HG03565 (cell line): ENCODE results near the gene ZNF451.
"Not testable (repeated sequence)": the region's sequence is repeated elsewhere in the genome, so short reads cannot be mapped to it uniquely, and the experiment has no call there.

Experiments
- ATAC-seq: cut with Tn5 transposase; IDR thresholded peaks from one replicate; pipeline ENCODE4 v1.9.1; 2021; ENCODE audit warnings: mild to moderate bottlenecking, moderate library complexity; ENCODE audit not compliant: unreplicated experiment

Gene ZNF451

GRCh38 chr6:57089687-57090457, at the start of gene ZNF451:
TSS of gene ZNF451 (plus strand) at chr6:57090188. CDS start at chr6:57090254, 66 bp downstream.
- peak; percentile 89 for ATAC-seq

- not testable (repeated sequence) for ATAC-seq
Measured at GRCh38 chr6:57044061-57044460, 45.9 kb upstream of the ZNF451 start.

GRCh38 chr6:57044568-57044967, 45.4 kb upstream of the ZNF451 start:
- ATAC-seq: no peak

- ATAC-seq: peak; percentile 89
Measured at GRCh38 chr6:57046332-57047256, 43.4 kb upstream of the ZNF451 start, which contains the start of gene KIAA1586. TSS of gene KIAA1586 (plus strand) at chr6:57046693. CDS start at chr6:57046756, 63 bp downstream.

- ATAC-seq: peak; percentile 27
Measured at GRCh38 chr6:57047257-57047585, 42.8 kb upstream of the ZNF451 start.

- not testable (repeated sequence) for ATAC-seq
Measured at GRCh38 chr6:57047859-57048258, 42.1 kb upstream of the ZNF451 start.

- no peak for ATAC-seq
Measured at GRCh38 chr6:57048577-57048976, 41.4 kb upstream of the ZNF451 start.

- ATAC-seq: no peak
Measured at GRCh38 chr6:57063847-57064246, 26.1 kb upstream of the ZNF451 start.

- ATAC-seq: no peak
Measured at GRCh38 chr6:57064809-57065208, 25.2 kb upstream of the ZNF451 start.

GRCh38 chr6:57068061-57068460, 21.9 kb upstream of the ZNF451 start:
- ATAC-seq: no peak

- no peak for ATAC-seq
Measured at GRCh38 chr6:57069228-57069627, 20.8 kb upstream of the ZNF451 start.

- no peak for ATAC-seq
Measured at GRCh38 chr6:57069920-57070331, 20.1 kb upstream of the ZNF451 start.

- ATAC-seq: no peak
Measured at GRCh38 chr6:57072108-57072507, 17.9 kb upstream of the ZNF451 start.

GRCh38 chr6:57074383-57074782, 15.6 kb upstream of the ZNF451 start:
- ATAC-seq: no peak

- ATAC-seq: no peak
Measured at GRCh38 chr6:57075092-57075491, 14.9 kb upstream of the ZNF451 start.

GRCh38 chr6:57078531-57079207, 11.3 kb upstream of the ZNF451 start:
- ATAC-seq: no peak

GRCh38 chr6:57085471-57085870, 4.5 kb upstream of the ZNF451 start:
- no peak for ATAC-seq

- ATAC-seq: no peak
Measured at GRCh38 chr6:57086843-57087242, 3.1 kb upstream of the ZNF451 start.

GRCh38 chr6:57087916-57088315, 2.1 kb upstream of the ZNF451 start:
- ATAC-seq: no peak

GRCh38 chr6:57089265-57089664, 723 bp upstream of the ZNF451 start:
- no peak for ATAC-seq

- ATAC-seq: peak; percentile 1
Measured at GRCh38 chr6:57090458-57091067, 575 bp downstream of the ZNF451 start.
